Karpas-422 (cell line): Measurements from ENCODE around the gene SYF2. TPM values are rescaled to one million over a fixed set of nuclear protein-coding genes. Genes with fewer than 3 reads are reported as not detected.

Experiments used
- DNase-seq: peaks from one replicate; pipeline ENCODE4 v3.0.0-alpha.2; 2015
- H2AFZ ChIP-seq: fragments of 200-600 bp; sonication (generic); 2 replicates; pipeline ENCODE4 v1.6.1; 2014; ENCODE audit warnings: antibody characterized with exemption, low read length, mixed read lengths
- H3K27ac ChIP-seq: fragments of 200-600 bp; sonication (generic); 2 replicates; pipeline ENCODE4 v1.5.1; 2014; ENCODE audit warnings: mild to moderate bottlenecking, low read length, moderate library complexity
- H3K27me3 ChIP-seq: fragments of 200-600 bp; sonication (generic); 2 replicates; pipeline ENCODE4 v1.6.1; 2014; ENCODE audit warnings: low read length, mixed read lengths
- H3K36me3 ChIP-seq: fragments of 200-600 bp; sonication (generic); 2 replicates; pipeline ENCODE4 v1.6.1; 2014; ENCODE audit warnings: low read length, mixed read lengths; ENCODE audit not compliant: insufficient read depth
- H3K4me1 ChIP-seq: fragments of 200-600 bp; sonication (generic); 2 replicates; pipeline ENCODE4 v1.6.1; 2014; ENCODE audit warnings: mild to moderate bottlenecking, low read length, mixed read lengths
- H3K4me2 ChIP-seq: fragments of 200-600 bp; sonication (generic); 2 replicates; pipeline ENCODE4 v1.6.1; 2014; ENCODE audit warnings: low read length, low read depth, mild to moderate bottlenecking; ENCODE audit not compliant: poor library complexity, severe bottlenecking
- H3K4me3 ChIP-seq: fragments of 200-600 bp; sonication (generic); 2 replicates; pipeline ENCODE4 v1.5.1; 2014; ENCODE audit warnings: mild to moderate bottlenecking, antibody characterized with exemption, low read length, mixed read lengths
- H3K79me2 ChIP-seq: fragments of 200-600 bp; sonication (generic); 2 replicates; pipeline ENCODE4 v1.6.1; 2014; ENCODE audit warnings: mild to moderate bottlenecking, low read length, mixed read lengths
- H3K9ac ChIP-seq: fragments of 200-600 bp; sonication (generic); 2 replicates; pipeline ENCODE4 v1.6.0; 2014; ENCODE audit warnings: low read length
- H3K9me2 ChIP-seq: fragments of 200-600 bp; sonication (generic), shearing (Covaris generic); replicated peaks from 2 replicates; pipeline ENCODE4 v1.6.0; 2014; ENCODE audit warnings: mild to moderate bottlenecking, low read length, moderate library complexity; ENCODE audit not compliant: insufficient read depth
- H3K9me3 ChIP-seq: fragments of 300-700, 200-600 bp; sonication (generic); 2 replicates; pipeline ENCODE4 v1.6.1; 2014; ENCODE audit warnings: low read length, mixed read lengths
- H4K20me1 ChIP-seq: fragments of 200-600 bp; sonication (generic); 2 replicates; pipeline ENCODE4 v1.6.1; 2014; ENCODE audit warnings: mild to moderate bottlenecking, antibody characterized with exemption, low read length, low read depth; ENCODE audit not compliant: insufficient read depth
- total RNA-seq: library from RNA; depleted of rRNA; stranded (reverse); fragments of >200 nt; shearing (Covaris generic); gene quantifications from 2 replicates; pipeline ENCODE4 v1.2.3, GENCODE V29; 2014; ENCODE audit warnings: low replicate concordance

The SYF2 gene
- total RNA-seq, 1 experiment from 2014 or later, result 57.4 TPM

DNA sequence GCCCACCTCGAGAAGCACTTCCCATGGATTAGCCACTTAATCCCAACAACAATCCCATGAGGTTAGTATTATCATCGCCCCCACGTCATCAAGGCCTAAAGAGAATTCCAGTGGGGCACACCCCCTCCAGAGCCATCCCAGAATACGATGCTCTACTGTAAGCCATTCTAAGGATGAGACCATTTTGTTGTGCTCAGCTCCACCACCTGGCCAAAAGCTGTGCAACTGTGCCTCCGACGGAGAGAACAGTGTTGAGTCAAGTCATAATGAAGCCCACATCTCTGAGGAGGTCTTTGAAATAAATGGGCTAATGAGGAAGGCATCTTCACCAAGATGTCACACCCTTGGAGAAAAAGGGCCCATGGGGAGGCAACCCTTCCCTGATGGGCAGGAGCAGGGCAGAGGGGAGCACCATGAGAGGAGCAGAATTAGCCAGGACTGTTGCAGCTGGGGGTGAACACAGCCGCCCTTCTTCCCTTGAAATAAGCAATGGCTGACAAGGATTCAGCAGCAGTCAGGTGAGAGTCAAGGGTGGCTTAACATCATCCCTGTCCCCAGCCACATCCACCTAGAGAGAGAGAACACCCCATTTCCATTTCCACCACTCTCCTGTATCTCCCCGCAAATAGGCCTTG lies 14.6 kb downstream of the SYF2 start:
- H3K4me2 ChIP-seq, result no peak overlapping the region
- H4K20me1 ChIP-seq, result no peaks in the 10 kb centered on the region
- DNase-seq, result no peak
- H2AFZ ChIP-seq, result no peak overlapping the region
- no peaks in the 10 kb centered on the region for H3K9me3 ChIP-seq
- H3K27me3 ChIP-seq, result no peaks in the 10 kb centered on the region
- H3K79me2 ChIP-seq, result no peaks in the 10 kb centered on the region
- H3K9me2 ChIP-seq, result no peaks in the 10 kb centered on the region
- H3K9ac ChIP-seq, result no peak overlapping the region
- no peak overlapping the region for H3K4me3 ChIP-seq
- H3K36me3 ChIP-seq, result peaks cover 6% of the 10 kb centered on the region; the same call in 1 of the 2 replicates
- H3K4me1 ChIP-seq, result peaks cover 42% of the 10 kb centered on the region
- no peak overlapping the region for H3K27ac ChIP-seq

GRCh38 chr1:25217015-25217414 lies 15.3 kb downstream of the SYF2 start:
- H2AFZ ChIP-seq, result no peak overlapping the region

GRCh38 chr1:25216123-25216522 lies 16.2 kb downstream of the SYF2 start:
- Histone ChIP-seq H3K27ac (peak overlapping the region; percentile 75), H3K4me1 (peaks cover 42% of the 10 kb centered on the region), H3K4me2 (peak overlapping the region; percentile 74), H3K9ac (peak overlapping the region; percentile 45), H3K79me2 (no peaks in the 10 kb centered on the region), H3K36me3 (no peaks in the 10 kb centered on the region; the same call in 1 of the 2 replicates), H4K20me1 (no peaks in the 10 kb centered on the region), H2AFZ (peak overlapping the region; percentile 86), H3K9me2 (no peaks in the 10 kb centered on the region), H3K27me3 (no peaks in the 10 kb centered on the region), H3K9me3 (no peaks in the 10 kb centered on the region), H3K4me3 (peak overlapping the region; percentile 57)
- peak; percentile 91 for DNase-seq

More at GRCh38 chr1:25217015-25217414, 15.3 kb downstream of the SYF2 start:
- Histone ChIP-seq H3K36me3 (peaks cover 6% of the 10 kb centered on the region; the same call in 1 of the 2 replicates), H3K4me2 (no peak overlapping the region), H3K9ac (no peak overlapping the region), H3K9me3 (no peaks in the 10 kb centered on the region), H3K4me3 (no peak overlapping the region), H4K20me1 (no peaks in the 10 kb centered on the region), H3K79me2 (no peaks in the 10 kb centered on the region), H3K27me3 (no peaks in the 10 kb centered on the region), H3K9me2 (no peaks in the 10 kb centered on the region), H3K4me1 (peaks cover 42% of the 10 kb centered on the region), H3K27ac (peak overlapping the region; percentile 75; the same call in 1 of the 2 replicates)
- DNase-seq, result no peak

GRCh38 chr1:25212725-25213124 lies 19.6 kb downstream of the SYF2 start:
- Histone ChIP-seq H3K4me2 (no peak overlapping the region), H3K9ac (no peak overlapping the region), H3K4me3 (no peak overlapping the region), H3K4me1 (peaks cover 38% of the 10 kb centered on the region), H2AFZ (no peak overlapping the region), H3K9me3 (no peaks in the 10 kb centered on the region), H4K20me1 (no peaks in the 10 kb centered on the region), H3K36me3 (no peaks in the 10 kb centered on the region), H3K27ac (no peak overlapping the region), H3K27me3 (no peaks in the 10 kb centered on the region), H3K9me2 (no peaks in the 10 kb centered on the region), H3K79me2 (no peaks in the 10 kb centered on the region)
- no peak for DNase-seq

- no peak for DNase-seq
- no peak overlapping the region for H2AFZ ChIP-seq
- H3K79me2 ChIP-seq, result no peaks in the 10 kb centered on the region
- no peak overlapping the region for H3K9ac ChIP-seq
- no peaks in the 10 kb centered on the region for H3K36me3 ChIP-seq
- no peaks in the 10 kb centered on the region for H3K9me3 ChIP-seq
- no peak overlapping the region for H3K4me3 ChIP-seq
- H3K4me1 ChIP-seq, result peaks cover 28% of the 10 kb centered on the region
- no peak overlapping the region for H3K27ac ChIP-seq
- no peaks in the 10 kb centered on the region for H3K27me3 ChIP-seq
- H3K9me2 ChIP-seq, result no peaks in the 10 kb centered on the region
- no peak overlapping the region for H3K4me2 ChIP-seq
- no peaks in the 10 kb centered on the region for H4K20me1 ChIP-seq
Observed at GRCh38 chr1:25210728-25211127, 21.6 kb downstream of the SYF2 start.

DNA sequence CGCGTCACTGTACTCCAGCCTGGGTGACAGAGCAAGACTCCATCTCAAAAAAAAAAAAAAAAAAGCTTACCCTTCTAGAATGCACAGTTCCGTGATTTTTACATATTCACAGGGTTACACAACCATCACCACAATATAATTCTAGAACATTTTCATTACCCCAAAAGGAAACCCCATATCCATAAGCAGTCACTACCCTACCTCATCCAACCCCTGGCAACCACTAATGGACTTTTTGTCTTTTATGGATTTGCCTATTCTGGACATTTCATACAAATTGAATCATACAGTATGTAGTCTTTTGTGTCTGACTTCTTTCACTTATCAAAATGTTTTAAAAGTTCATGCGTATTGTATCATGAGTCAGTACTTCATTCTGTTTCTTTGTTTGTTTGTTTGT lies 22.8 kb downstream of the SYF2 start:
- Histone ChIP-seq H3K9me2 (no peaks in the 10 kb centered on the region), H3K9ac (no peak overlapping the region), H3K4me2 (no peak overlapping the region), H3K79me2 (no peaks in the 10 kb centered on the region), H3K4me1 (peaks cover 23% of the 10 kb centered on the region; the same call in 1 of the 2 replicates), H3K36me3 (no peaks in the 10 kb centered on the region), H3K9me3 (no peaks in the 10 kb centered on the region), H2AFZ (no peak overlapping the region), H4K20me1 (no peaks in the 10 kb centered on the region), H3K27me3 (no peaks in the 10 kb centered on the region), H3K4me3 (no peak overlapping the region), H3K27ac (no peak overlapping the region)
- no peak for DNase-seq

- peaks cover 21% of the 10 kb centered on the region; the same call in 1 of the 2 replicates for H3K4me1 ChIP-seq
- H3K27me3 ChIP-seq, result no peaks in the 10 kb centered on the region
- no peaks in the 10 kb centered on the region for H3K9me3 ChIP-seq
- no peak overlapping the region for H3K4me2 ChIP-seq
- H3K79me2 ChIP-seq, result no peaks in the 10 kb centered on the region
- H3K9ac ChIP-seq, result no peak overlapping the region
- no peak overlapping the region for H2AFZ ChIP-seq
- no peak overlapping the region for H3K4me3 ChIP-seq
- H3K9me2 ChIP-seq, result no peaks in the 10 kb centered on the region
- H4K20me1 ChIP-seq, result no peaks in the 10 kb centered on the region
- H3K27ac ChIP-seq, result no peak overlapping the region
- no peaks in the 10 kb centered on the region for H3K36me3 ChIP-seq
- no peak for DNase-seq
Observed at GRCh38 chr1:25208561-25209222, 23.6 kb downstream of the SYF2 start.

DNA sequence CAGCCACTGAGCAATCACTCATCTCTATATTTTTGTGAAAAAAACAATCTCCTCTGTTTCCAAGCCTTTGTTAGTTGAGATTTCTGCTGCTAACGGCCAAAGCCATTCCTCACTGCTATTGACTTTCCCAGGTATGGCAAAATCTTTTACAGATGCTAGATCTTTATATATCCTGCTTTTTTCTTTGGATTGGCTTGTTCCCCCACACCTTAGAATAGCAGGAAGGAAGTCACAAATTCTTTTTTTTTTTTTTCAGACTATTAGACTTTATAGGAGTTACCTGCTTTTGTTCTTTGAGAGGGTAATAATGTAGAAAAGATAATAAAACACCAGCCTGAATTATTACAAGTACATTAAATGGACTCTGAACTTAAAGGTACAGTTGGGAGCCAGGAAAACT lies 24.2 kb downstream of the SYF2 start:
- peaks cover 15% of the 10 kb centered on the region; the same call in 1 of the 2 replicates for H3K4me1 ChIP-seq
- H3K36me3 ChIP-seq, result no peaks in the 10 kb centered on the region
- H3K4me3 ChIP-seq, result no peak overlapping the region
- no peak overlapping the region for H3K9ac ChIP-seq
- H3K27ac ChIP-seq, result no peak overlapping the region
- no peaks in the 10 kb centered on the region for H3K9me3 ChIP-seq
- no peaks in the 10 kb centered on the region for H3K27me3 ChIP-seq
- H4K20me1 ChIP-seq, result no peaks in the 10 kb centered on the region
- no peaks in the 10 kb centered on the region for H3K9me2 ChIP-seq
- no peaks in the 10 kb centered on the region for H3K79me2 ChIP-seq
- no peak overlapping the region for H3K4me2 ChIP-seq
- H2AFZ ChIP-seq, result no peak overlapping the region
- no peak for DNase-seq
